DOHH2 (cell line): ENCODE measurements around the gene IQCM.

Experiments used
- EZH2phosphoT487 ChIP-seq: fragments of 200-600 bp; sonication (generic); IDR thresholded peaks from 2 replicates; pipeline ENCODE4 v1.6.1; 2017; ENCODE audit warnings: borderline replicate concordance, mild to moderate bottlenecking, antibody characterized with exemption, low read length, moderate library complexity, mixed read lengths
- TF ChIP-seq, protein P1 (sequence below): fragments of 200-600 bp; sonication (generic); IDR thresholded peaks from one replicate; pipeline ENCODE4 v1.5.1; 2014; ENCODE audit warnings: antibody characterized with exemption, mild to moderate bottlenecking, low read depth, low read length; ENCODE audit not compliant: poor library complexity, severe bottlenecking

- TF ChIP-seq, protein P1, sequence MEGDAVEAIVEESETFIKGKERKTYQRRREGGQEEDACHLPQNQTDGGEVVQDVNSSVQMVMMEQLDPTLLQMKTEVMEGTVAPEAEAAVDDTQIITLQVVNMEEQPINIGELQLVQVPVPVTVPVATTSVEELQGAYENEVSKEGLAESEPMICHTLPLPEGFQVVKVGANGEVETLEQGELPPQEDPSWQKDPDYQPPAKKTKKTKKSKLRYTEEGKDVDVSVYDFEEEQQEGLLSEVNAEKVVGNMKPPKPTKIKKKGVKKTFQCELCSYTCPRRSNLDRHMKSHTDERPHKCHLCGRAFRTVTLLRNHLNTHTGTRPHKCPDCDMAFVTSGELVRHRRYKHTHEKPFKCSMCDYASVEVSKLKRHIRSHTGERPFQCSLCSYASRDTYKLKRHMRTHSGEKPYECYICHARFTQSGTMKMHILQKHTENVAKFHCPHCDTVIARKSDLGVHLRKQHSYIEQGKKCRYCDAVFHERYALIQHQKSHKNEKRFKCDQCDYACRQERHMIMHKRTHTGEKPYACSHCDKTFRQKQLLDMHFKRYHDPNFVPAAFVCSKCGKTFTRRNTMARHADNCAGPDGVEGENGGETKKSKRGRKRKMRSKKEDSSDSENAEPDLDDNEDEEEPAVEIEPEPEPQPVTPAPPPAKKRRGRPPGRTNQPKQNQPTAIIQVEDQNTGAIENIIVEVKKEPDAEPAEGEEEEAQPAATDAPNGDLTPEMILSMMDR: no peak
- TF ChIP-seq EZH2phosphoT487: no peak
Observed at GRCh38 chr4:149823769-149824221, 8.2 kb upstream of the IQCM start.
